Islet precursor cell (in vitro differentiated cells): Measurements from ENCODE around the gene GRIK4.
"Not testable (repeated sequence)": the region's sequence is repeated elsewhere in the genome, so short reads cannot be mapped to it uniquely, and the experiment has no call there.

Experiments
- DNase-seq: peaks from one replicate; pipeline ENCODE4 v3.0.0-alpha.2; 2018

GRIK4 gene

DNA sequence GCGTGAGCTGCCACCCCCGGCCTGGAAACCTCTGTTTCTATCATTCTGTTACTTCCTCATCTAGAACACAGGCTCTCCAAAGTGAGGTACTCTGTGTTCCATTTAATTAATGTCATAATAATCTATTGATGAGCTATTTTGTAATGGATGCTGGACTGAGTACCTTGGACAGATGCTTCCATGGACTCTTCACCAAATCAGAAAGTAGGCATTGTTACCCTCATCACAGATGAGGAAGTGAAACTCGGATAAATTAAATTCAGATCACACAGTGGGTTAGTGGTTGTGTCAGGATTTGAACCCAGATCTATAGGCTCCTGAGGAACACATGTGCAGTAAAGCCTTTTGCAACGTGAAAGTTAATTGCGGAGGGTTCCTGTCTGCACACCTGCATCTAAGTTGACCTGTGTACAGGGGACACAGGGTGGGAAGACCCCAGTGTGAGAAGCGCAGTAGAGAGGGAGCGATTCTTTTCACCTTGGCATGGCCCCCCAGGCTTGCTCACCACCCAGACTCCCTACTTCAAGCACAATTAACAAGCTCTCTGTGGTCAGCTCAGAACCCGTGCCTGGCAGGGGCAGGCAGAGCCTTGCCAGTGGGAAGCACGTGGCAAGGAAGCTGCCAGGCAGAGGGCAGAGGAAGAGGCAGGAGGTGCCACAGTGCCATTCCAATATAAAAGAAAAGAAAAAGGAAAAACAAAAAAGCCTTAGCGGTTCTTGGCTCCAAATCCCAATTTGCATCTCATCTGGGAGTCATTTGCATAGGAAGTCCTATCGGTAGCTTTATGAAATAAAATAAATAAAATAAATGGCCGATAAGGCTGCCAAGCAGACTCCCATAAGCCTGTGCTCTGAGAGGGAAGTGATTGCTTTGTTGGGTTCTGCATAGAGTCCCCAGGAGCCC is 239.3 kb downstream of the GRIK4 start:
- no peak for DNase-seq

DNA sequence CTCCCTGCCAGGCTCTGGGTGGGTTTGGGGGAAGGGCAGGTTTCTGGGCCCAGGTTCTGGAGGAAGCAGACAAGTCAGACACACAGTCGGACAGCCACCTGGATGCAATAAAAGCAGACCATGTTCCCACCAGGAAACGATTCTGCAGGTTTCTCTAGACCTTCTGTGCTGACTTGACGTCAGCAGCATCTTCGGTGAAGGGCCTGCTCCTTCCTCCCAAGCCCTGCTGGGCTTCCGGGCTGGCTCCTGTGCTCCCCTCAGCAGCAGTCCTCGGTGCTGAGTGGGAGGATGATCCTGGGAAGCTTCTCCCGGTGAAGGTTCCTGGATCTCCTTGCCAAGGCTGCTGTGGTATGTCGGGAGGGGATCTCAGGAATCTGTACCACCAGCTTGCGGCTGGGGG is 240.0 kb downstream of the GRIK4 start:
- no peak for DNase-seq

DNA sequence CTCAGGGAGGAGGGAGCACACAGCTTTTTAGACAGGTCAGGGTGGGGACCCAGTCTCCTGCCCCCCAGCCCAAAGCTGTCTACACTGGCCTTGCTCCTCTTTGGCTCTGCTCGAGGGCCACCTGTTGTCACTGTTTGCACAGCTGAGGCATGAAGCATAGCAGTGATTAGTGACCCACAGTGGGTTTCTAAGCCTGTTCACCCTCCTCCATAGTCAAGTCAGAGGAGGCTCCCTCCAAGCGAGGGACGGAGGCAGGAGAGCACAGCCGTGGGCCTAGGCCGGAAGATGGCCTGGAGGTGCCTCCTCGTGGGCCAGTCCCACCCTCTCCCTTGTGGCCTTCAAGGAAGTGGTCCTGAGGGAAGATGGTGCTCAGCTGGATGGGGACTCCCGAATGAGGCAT is 241.1 kb downstream of the GRIK4 start:
- DNase-seq, result no peak

DNA sequence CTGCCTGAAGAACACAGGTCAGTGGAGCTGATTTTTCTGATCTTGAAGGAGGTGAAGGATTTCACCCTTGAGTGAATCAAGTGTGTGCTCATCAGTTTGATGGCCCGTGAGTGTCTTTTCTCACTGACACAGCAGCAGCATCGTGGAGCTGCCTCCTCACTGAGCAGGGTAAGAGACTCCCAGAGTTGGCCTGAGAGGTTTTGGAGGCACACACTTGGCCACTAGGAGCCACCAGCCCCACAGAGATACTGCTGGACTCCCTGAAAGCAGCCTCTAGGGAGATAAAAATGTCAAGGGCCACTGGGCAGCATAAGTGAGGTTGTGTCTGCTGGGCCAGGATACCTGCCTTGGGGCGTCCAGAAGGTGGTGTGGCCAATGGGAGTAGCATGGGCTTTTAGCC is 245.4 kb downstream of the GRIK4 start:
- no peak for DNase-seq

DNA sequence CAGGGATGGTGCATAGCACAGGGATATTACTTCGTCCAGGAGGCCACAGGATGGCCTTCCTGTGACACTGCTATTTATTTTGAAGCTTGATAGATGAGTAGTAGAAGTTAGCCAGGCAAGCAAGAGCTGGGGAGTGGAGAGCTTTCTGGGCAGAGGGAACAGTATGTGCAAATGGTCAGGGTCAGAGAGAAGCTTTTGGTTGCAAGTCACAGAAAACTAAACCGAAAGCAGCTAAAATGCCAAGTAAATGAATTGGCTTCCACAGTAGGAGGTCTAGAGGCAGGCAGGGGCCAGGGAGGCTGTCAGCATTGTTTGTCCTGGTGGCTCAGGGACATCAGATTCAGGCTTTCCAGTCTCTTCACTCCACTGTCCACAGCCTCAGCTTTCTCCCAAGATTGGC is 247.5 kb downstream of the GRIK4 start:
- DNase-seq, result no peak

DNA sequence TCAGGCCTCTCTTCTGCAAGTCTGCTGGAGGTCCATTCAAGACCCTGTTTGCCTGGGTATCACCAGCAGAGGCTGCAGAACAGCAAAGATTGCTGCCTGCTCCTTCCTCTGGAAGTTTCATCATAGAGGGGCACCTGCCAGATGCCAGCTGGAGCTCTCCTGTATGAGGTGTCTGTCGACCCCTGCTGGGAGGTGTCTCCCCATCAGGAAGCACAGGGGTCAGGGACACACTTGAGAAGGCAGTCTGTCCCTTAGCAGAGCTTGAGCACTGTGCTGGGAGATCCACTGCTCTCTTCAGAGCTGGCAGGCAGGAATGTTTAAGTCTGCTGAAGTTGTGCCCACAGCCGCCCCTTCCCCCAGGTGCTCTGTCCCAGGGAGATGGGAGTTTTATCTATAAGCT is 254.2 kb downstream of the GRIK4 start:
- DNase-seq, result not testable (repeated sequence)

DNA sequence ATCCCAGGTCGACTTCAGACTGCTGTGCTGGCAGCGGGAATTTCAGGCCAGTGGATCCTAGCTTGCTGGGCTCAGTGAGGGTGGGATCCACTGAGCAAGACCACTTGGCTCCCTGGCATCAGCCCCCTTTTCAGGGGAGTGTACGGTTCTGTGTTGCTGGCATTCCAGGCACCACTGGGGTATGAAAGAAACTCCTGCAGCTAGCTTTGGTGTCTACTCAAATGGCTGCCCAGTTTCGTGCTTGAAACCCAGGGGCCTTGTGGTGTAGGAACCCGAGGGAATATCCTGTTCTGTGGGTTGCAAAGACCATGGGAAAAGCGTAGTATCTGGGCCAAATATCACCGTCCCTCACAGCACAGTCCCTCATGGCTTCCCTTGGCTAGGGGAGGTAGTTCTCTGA is 254.8 kb downstream of the GRIK4 start:
- peak; percentile 42 for DNase-seq

DNA sequence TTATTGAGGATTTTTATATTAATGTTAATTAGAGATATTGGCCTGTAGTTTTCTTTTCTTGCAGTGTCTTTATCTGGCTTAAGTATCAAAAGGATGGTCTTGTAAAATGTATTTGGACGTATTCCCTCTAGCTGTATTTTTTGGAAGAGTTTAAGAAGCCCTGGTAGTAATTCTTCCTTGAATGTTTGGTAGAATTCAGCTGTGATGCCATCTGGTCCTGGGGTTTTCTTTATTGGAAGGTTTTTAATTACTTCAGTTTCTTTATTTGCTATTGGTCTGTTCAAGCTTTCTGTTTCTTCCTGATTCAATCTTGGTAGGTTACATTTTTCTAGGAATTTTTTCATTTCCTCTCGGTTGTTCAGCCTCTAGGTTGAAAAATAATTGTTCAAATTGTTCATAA is 257.4 kb downstream of the GRIK4 start:
- no peak for DNase-seq

DNA sequence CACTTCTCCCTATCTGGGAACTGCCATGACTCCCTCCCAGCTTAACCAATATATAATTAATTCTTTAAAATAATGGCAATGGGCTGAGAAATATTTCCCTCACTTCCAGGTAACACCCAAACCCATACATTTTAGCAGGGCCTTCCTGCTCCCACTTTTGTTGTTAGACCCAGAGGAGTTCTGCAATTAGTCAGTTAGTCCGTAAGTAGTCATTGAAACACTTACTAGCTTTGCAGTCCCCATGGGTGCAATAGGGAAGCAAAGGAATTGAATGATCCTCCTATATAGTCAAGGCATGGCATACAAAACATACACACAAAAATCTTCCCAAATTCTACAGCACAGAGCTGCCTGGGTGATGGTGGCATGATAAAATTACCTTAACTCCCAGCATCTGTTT is 258.4 kb downstream of the GRIK4 start:
- DNase-seq, result no peak

DNA sequence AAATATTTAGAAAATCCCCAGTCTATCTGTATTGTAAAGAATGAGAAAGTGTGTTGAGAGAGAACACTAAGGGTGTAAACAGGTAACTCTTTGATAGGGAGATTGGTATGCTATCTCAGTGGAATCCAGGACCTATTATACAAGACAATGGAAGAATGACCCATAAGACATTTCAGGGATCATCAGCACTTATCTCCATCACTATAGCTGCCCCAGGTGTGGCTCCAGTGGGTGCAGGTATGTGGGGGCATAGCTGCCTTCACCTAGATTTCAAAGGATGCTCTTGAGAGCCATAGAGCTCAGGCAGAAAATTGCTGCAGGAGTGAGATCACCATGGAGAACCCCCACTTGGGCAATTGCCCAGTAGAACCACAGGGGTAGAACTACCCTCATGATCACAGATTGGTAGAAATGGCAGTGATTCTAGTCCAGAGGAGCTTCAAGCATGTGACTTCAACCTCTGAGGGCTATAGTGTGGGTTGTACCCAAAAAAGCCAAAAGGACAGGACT is 260.1 kb downstream of the GRIK4 start:
- DNase-seq, result peak; percentile 19

DNA sequence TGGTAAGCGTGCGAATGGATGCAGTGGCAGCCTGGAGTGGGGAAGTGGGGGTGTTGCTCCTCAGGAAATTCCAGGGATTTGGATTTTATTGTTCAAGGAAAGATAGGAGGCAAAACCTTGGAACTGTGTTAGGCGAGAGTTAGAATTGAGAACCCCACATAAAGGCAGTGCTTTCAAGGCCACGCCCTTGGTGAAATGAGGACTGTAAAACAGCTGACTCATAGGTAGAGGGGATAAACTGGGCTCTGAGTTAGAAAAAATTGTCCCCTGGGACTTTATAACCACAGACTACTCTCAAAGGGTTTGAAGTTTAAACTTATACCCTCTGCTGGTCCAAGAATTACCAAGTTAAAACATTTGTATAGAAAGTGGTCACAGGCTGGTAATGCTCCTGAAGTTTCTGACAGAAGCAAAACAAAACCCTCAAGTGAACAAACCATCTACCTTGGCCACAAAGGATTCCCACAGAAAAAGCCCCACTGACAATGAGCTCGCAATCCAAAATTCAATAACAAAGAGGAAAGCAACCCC is 262.0 kb downstream of the GRIK4 start:
- peak; percentile 21 for DNase-seq

DNA sequence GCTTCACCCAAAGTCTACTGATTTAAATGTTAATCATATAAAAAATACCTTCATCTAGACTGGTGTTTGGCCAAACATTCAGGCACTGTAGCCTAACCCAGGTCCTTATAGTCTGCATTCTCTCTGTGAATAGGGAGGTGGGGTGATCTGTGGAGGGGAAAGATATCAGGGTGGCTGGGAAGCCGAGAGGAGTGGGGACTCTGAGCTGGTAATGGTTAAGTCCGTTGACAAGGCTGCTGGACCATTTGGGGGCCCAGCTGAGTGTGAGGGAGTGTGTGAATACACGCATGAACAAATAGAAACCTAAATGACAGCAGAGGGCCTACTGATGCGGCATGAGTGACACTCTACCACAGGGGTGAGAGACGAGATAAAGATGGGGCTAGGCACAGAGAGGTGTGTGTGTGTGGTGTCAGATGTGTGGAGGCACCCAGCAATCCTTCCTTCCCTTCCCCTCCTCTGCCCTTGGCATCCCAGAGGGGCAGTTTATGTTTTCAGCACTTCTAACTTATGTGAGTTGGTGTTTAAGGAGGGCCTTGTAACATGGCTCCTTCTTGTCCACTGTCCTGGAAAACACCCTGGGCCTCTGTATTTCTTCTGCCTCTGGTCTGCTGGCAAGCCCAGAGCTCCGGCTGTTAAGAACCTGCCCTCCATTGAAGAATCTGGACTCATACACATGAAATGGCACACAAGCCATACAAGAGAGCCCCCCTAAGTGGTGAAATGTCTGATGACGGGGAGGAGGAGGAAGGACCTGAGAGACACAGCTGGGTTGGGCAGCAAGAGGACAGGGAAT is 263.2 kb downstream of the GRIK4 start:
- peak; percentile 22 for DNase-seq

DNA sequence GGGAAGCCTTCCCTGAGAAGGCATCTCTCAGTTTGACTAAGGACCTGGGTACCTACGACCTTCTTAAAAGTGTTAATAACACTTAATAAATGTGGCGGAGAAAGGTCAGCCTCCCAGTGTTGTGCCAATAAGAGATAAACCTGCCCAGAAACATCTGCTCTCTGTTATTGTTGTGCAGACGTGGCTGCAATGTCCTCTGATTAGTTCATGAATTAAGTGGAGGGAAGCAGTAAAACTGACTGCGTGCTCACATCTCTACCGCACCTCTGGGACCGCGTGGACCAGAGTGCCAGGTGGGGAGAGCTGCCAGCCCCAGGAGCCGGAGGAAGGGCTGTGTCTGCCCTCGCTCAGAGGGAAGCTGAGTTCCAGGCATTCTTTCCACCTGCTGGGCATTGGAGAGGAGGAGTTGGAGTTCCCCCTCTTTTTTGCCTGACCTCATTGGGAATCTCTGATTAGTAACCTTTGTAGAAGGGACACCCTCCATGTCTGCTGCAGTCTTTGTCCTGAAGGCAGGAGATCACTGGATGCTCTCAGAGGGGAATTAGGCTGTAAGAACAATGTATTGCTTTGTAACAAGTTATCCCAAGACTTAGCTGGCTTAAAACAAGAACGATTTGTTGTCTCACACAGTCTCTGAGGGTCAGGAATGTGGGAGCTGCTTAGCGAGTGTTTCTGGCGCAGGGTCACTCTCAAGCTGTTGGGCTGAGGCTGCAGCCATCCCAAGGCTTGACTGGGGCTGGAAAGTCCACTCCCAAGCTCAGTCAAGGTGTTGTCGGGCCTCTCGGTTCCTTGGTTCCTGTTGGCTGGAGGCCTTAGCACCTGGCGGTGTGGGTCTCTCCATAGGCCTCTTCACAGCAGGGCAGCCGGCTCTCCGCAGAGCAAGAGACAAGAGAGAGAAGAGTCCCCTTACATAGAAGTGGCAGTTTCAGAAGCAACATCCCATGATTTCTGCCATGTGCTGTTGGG is 264.7 kb downstream of the GRIK4 start:
- peak; percentile 55 for DNase-seq

DNA sequence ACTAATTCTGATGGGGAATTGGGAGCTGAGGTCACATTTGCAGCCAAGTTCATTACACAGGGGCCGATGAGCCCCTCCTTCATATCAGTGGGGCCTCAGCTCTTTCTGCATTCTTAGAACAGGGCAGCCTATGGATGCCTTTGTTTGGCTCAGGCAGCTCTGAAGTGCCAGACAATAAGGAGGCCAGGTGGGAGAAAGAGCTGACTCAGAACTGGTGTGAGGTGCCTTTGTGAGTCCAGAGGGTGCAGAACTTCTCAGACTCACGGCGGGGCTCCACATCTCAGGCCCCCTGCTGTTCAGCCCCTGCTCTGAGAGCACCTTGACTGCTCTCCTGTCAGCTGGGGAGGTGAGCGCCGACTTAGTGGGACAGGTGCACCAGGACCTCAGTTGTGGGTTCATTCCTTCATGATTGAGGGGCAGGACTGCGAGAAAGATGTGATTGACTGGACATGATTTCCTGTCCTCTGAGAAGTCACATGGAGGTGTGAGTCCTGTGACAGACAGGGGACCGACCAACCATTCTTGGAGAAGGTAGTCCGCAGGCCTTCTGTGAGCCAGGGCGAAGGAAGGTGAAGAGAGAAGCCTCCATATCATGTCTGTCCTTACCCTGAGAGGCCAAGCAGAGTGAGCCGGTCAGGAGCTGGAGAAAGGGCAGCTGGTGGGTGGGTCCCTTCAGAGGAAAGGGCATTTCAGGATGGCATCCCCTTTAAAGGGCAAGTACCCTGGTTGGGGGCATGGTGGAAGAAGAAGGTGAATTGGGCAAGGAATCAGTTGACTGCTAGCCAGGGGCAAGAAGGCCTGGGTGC is 267.3 kb downstream of the GRIK4 start:
- DNase-seq, result peak; percentile 51

DNA sequence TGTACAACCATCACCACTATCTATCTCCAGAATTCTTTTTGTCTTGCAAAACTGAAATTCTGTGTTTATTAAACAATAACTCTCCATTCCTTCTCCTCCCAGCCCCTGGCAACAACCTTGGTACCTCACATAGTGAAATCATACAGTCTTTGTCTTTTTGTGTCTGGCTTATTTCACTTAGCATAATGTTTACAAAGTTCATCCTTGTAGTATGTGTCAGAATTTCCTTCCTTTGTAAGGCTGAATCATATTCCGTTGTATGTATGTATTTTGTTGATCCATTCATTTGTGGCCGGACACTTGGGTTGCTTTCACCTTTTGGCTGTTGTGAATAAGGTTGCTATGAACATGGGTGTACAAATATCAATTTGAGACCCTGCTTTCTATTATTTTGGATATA is 268.7 kb downstream of the GRIK4 start:
- no peak for DNase-seq

DNA sequence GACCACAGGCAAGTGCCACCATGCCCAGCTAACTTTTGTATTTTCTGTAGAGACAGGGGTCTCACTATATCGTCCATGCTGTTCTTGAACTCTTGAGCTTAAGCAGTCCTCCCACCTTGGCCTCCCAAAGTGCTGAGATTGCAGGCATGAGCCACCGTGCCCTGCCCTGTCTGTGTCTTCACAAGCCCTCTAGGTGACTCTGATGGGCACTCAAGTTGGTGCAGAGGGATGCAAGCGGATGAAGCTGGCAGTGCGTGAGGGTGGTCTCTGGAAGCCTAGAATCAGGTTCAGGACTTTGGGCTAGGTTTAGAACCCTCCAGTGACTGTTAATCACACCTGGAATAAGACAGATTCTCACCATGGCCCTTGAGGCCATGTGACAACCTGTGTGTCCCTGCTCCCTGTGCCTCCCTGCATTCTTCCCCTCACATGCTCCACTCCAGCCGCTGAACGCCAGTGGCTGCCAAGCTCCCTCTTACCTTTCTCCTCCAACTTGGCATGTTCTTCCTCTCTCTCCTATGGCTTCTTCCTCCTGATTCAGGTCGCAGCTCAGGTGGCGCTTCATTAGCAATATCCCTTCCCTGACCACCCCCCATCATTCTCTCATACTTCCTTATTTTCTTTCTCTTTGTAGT is 270.1 kb downstream of the GRIK4 start:
- DNase-seq, result peak; percentile 32

DNA sequence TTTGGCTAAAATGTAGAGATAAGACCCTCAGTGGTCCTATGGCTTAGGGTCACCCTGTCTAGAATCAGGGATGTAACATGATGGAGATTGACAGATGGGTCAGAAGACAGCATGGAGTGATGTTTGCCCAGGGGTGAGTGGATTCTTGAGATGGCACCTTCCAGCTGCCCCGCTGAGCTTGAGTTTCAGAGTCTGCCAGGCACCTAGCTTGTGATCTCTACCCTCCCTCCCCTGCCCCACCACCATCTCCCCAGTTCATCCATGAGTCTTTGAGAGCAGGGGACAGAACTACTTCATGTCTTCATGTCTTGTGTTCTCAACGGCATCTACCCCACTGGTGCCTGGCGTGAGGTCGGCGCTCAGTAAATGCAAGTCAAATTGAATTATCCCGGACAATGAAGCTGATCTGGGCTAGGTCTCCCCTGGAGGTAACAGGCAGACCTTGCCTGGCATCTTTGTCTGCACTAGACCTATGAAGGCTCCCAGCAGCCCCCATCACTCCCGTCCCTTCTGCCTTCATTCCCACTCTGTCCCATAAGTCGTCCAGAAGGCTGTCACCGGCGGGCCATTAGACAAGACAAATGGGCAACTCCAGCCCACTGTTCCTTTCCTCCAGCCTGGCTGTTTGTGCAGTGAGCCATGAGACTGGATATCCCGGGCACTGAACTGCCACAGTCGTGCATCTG is 273.2 kb downstream of the GRIK4 start:
- DNase-seq, result peak; percentile 38

DNA sequence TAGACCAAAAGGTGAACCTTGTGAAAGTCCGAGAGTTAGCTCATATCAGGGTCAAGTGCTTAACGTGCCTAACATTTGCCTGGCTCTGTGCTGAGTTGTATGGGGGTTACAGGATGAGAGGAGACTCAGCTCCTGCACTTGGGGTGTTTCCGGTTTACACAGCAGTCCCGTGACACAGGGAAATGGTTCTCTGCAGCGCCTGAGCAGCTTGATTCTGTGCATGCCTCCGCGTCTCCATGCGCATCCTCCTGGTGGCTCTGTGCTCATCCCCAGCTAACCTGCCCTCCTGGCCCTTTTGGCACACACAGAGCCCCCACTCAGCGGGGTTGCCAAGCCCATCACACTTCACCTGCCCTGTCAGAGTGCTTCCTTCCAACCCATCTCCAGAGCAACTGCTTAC is 274.0 kb downstream of the GRIK4 start:
- DNase-seq, result peak; percentile 29

DNA sequence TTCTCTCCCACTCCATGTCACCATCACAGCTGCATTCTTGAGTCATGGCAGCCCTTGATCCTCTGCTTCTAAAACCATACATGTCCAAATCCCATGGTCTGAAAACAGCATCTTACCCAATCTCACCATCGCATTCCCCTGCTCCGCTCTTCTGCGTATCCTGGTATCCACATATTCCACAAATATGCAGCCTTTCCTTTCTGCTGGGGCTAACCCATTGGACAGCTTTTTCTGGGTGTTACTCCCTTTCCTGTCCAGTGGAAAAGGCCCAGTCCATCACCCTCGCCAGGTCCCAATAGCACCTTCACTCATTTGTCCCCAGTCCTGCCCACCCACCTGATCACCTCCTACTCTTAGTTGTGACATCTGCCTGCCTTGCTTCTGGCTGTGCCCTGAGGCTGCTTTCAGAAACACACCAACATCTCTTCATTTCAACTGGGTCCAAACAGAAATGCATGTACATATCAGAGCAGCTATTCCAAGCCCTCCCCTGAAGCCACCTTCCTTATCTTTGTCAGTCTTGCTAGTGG is 274.7 kb downstream of the GRIK4 start:
- DNase-seq, result peak; percentile 20

DNA sequence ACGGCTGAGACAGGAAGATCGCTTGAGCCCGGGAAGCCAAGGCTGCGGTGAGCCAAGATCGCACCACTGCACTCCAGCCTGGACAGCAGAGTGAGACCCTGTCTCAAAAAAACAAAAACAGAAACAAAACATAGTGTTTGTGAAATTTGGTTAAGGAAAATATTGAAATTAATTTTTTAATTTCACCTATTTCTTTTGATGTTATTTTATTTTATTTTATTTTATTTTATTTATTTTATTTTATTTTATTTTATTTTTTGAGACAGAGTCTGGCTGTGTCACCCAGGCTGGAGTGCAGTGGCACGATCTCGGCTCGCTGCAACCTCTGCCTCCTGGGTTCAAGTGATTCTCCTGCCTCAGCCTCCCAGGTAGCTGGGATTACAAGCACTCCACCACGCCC is 275.7 kb downstream of the GRIK4 start:
- peak; percentile 13 for DNase-seq
